Activated naive CD8-positive, alpha-beta T cell (primary cell): ENCODE data around the gene SYS1.
"Not testable (repeated sequence)": the region's sequence is repeated elsewhere in the genome, so short reads cannot be mapped to it uniquely, and the experiment has no call there.

Experiments used
- H3K27ac Mint-ChIP-seq: one replicate; pipeline ENCODE4 v1.8.0; 2021; ENCODE audit warnings: mixed read lengths
- H3K27me3 Mint-ChIP-seq: one replicate; pipeline ENCODE4 v1.8.0; 2021; ENCODE audit warnings: mixed read lengths
- H3K36me3 Mint-ChIP-seq: one replicate; pipeline ENCODE4 v1.8.0; 2021; ENCODE audit warnings: mixed read lengths
- H3K4me1 Mint-ChIP-seq: one replicate; pipeline ENCODE4 v1.8.0; 2021; ENCODE audit warnings: low read depth, mixed read lengths
- H3K4me3 Mint-ChIP-seq: one replicate; pipeline ENCODE4 v1.8.0; 2021; ENCODE audit warnings: mild to moderate bottlenecking, mixed read lengths
- H3K9me3 Mint-ChIP-seq: one replicate; pipeline ENCODE4 v1.8.0; 2021; ENCODE audit warnings: low read depth, mixed read lengths

Gene SYS1

DNA sequence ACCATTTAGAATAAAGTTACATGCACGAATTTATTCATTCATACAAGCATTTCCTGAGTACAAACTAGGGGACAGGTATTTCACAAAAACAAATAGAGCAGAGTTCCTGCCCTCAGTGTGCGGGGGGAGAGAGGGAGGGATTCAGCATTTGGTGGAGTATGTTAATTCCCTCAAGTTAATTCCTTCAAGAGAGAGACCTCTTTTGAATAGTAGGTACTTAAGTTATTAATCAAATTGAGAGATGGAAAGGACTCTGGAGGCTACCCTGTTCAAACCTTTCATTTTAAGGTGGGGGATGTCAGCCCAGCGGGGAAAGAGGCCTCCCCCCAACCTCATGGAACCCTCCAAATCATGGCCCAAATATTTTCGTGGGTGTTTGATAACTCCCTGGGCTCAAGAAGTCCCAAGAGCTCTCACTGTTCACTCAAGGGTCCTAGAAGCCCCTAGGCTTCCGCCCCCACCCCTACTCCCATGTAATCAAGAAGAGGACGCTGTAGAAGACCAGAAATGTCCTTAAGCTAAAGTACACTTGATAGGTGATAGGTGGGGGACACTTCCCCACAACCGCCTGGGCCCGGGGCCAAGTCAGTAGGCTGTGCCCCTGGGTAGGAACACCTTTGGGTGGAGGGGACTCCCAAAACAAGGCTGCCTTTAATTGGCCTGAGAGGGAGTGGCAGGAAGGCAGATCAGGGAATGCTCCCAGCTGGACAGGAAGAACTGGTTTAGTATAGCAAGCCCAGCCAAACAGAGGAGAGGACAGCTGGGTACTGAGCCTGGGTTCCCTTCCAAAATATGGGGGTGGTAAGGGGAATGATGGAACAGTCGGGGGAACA is 17.6 kb upstream of the SYS1 start:
- no peaks in the 10 kb centered on the region for H3K9me3 Mint-ChIP-seq
- no peaks in the 10 kb centered on the region for H3K27me3 Mint-ChIP-seq
- H3K4me1 Mint-ChIP-seq = peaks cover 15% of the 10 kb centered on the region
- no peak overlapping the region for H3K27ac Mint-ChIP-seq
- peak overlapping the region; percentile 90 for H3K4me3 Mint-ChIP-seq
- no peaks in the 10 kb centered on the region for H3K36me3 Mint-ChIP-seq

DNA sequence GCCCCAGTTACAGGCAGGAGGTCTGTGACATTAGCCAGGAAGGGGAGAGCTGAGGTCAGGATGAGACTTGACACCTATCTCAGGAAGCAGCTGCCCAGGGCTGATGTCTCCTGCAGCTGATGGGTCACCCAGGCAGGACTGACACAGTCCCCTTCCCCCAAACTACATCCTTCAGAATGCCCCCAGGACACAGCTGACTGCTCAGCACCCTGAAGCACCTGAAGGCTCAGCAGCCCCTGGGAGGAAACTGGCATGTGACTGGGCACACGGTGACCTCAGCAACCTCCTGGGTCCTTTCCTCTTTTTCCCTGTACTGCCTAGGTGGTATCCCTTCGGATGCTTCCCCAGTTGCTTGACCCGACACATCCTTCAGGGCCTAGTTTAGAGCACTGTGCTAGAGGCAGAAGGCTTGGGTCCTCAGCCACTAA is 16.7 kb upstream of the SYS1 start:
- Mint-ChIP-seq H3K27ac (no peak overlapping the region), H3K27me3 (no peaks in the 10 kb centered on the region), H3K4me1 (peaks cover 15% of the 10 kb centered on the region), H3K9me3 (no peaks in the 10 kb centered on the region), H3K4me3 (peak overlapping the region; percentile 90), H3K36me3 (no peaks in the 10 kb centered on the region)

DNA sequence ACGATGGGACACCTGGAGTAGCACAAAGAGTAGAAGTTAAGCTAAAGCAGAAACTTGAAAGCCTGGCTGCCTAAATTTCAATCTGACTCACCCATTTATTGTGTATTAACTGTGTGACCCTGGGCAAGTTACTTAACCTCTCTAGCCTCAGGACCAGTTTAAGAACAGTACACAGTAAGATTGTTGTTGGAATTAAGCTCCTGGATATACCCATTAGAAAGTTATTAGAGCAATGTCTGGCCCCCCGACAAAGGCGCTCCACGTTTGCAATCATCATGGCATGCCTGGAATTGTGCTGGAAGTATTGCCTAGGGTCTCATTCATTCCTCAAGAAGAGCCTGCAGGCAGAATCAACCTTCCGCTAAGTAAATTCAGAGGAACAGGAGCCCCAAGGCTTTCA is 16.1 kb upstream of the SYS1 start:
- H3K4me1 Mint-ChIP-seq = peaks cover 15% of the 10 kb centered on the region
- H3K4me3 Mint-ChIP-seq = peak overlapping the region; percentile 90
- no peaks in the 10 kb centered on the region for H3K27me3 Mint-ChIP-seq
- H3K27ac Mint-ChIP-seq = no peak overlapping the region
- no peaks in the 10 kb centered on the region for H3K36me3 Mint-ChIP-seq
- no peaks in the 10 kb centered on the region for H3K9me3 Mint-ChIP-seq

DNA sequence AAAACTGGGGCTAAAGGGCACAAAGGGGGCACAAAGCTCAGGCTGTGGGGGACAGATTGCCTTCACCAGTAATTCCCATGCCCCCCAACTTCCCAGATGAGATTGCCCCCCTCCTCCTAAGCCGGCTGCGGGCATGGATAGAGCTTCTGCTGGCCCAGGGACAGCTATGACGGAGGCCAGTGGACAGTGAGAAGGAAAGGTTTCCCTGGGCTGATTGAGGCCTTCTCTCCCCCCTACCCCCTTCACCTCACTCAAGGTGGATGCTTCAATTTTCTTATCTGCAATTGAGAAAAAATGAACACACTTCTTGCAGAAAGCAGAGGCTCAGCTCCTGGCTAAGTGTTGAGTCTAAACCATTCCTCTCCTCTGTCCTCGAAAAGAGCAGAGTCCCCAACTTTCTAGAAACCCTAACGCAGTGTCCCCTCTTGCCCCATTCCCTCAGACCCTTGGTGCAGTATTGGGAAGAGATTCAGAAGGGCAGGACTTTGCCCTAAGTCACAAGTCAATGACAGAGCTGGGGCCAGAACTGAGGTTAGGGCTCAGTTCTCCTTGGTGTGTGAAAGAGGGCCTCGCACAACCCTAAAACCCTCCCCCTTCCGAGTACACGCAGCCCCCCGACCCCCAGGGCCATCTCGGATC is 15.5 kb upstream of the SYS1 start:
- Mint-ChIP-seq H3K27me3 (no peaks in the 10 kb centered on the region), H3K4me3 (peak overlapping the region; percentile 90), H3K4me1 (peaks cover 15% of the 10 kb centered on the region), H3K9me3 (no peaks in the 10 kb centered on the region), H3K36me3 (no peaks in the 10 kb centered on the region), H3K27ac (peak overlapping the region; percentile 68)

DNA sequence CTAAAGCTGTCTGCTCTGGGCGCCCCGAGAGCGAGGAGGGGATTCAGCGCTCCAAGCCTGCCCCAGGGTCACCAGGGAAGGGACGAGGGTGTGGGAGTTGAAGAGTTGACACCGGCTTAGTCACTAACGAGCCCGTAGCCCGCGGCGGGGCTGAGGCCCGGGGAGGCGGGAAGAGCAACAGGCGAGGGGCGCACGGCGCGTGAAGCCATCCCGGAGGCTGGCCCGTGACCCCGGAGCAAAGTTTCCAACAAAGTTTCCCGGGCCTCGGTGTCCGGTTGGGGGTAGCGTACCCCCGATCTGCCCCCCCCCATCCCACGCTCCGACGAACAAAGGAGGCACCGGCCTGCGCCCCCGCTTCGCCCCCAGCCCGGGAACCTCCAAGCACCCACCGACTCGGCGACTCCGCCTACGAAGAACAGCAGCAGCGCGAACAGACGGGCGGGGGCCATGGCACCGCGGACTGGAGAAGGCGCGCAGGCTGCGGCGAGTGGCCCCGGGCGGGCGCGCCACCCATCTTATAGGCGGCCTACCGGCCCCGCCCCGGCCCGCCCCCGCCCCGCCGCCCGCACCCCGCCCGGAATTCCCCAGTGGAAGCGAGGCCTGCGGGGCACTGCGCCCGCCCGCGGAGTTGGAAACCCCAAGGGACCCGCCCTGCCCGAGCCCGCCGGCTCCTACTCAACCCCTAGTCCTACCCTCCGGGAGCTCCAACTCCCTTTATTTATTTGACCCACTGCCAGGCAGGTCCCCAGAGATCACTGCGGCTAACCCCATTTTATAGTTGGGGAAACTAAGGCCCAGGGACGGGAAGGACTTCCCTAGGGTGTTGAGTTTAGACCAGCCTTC is 14.8 kb upstream of the SYS1 start, which contains the start of gene SDC4:
Gene SDC4, minus strand, starts transcription at position 489 of the 843 bp plus-strand sequence. Its CDS starts 40 bp downstream, at position 449.
- Mint-ChIP-seq H3K4me3 (peak within 1 kb of the TSS; percentile 90), H3K9me3 (no peaks in the 10 kb centered on the region), H3K36me3 (no peaks in the 10 kb centered on the region), H3K27me3 (no peaks in the 10 kb centered on the region), H3K27ac (peak within 1 kb of the TSS; percentile 68), H3K4me1 (peaks cover 15% of the 10 kb centered on the region)

DNA sequence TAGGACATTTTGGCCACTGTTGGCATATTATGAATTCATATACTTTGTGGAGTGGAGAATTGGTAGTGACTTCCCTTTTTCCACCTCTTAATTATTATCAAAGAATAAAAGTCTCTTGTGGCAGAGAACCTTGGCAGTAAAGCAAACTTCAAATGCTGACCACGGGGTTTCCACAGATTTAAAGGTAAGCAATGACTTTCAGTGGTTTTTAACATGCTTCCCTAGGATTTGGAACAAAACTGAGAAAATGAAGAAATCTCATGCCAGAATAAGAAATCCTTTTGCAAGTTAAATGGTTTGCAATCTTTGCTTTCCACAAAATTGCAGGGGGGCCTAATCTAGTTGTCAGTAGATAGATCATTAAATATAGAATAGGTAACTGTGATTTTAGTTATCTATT is 12.7 kb upstream of the SYS1 start:
- H3K27me3 Mint-ChIP-seq = no peaks in the 10 kb centered on the region
- H3K4me1 Mint-ChIP-seq = peaks cover 32% of the 10 kb centered on the region
- no peaks in the 10 kb centered on the region for H3K9me3 Mint-ChIP-seq
- no peak overlapping the region for H3K27ac Mint-ChIP-seq
- no peak overlapping the region for H3K4me3 Mint-ChIP-seq
- H3K36me3 Mint-ChIP-seq = no peaks in the 10 kb centered on the region

DNA sequence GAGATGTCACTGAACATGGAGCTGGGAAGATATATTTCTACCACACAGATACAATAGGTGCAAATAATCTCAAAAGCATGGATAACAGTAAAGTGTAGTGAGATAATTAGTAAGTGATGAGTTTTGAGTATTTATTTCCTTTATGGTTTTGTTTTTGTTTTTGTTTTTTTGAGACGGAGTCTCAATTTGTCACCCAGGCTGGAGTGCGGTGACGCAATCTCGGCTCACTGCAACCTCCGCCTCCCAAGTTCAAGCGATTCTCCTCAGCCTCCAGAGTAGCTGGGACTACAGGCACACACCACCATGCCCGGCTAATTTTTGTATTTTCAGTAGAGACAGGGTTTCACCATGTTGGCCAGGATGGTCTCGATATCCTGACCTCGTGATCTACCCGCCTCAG is 12.2 kb upstream of the SYS1 start:
- not testable (repeated sequence) for H3K4me3 Mint-ChIP-seq, H3K9me3 Mint-ChIP-seq, H3K27ac Mint-ChIP-seq, H3K27me3 Mint-ChIP-seq, H3K36me3 Mint-ChIP-seq
- H3K4me1 Mint-ChIP-seq = peaks cover 37% of the 10 kb centered on the region

DNA sequence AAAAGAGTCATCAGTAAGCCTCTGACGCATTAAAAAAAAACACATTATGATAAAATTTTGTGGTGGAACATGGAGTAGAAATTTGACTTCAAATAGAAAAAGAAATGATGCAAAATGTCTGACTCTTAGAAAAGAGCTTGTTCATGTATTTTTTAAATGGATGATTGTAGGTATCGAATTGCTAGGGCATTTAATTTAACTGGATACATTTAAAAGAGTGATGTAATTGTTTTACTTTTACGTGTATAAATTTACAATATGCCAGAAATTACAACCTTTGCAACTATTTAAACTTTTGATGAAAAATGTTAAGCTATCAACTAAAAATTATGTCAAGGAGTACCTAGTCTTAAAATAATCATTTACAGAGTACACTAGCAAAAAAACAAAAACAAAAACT is 10.2 kb upstream of the SYS1 start:
- Mint-ChIP-seq H3K27me3 (no peaks in the 10 kb centered on the region), H3K4me3 (no peak overlapping the region), H3K27ac (no peak overlapping the region), H3K4me1 (peaks cover 37% of the 10 kb centered on the region), H3K36me3 (no peaks in the 10 kb centered on the region), H3K9me3 (no peaks in the 10 kb centered on the region)

DNA sequence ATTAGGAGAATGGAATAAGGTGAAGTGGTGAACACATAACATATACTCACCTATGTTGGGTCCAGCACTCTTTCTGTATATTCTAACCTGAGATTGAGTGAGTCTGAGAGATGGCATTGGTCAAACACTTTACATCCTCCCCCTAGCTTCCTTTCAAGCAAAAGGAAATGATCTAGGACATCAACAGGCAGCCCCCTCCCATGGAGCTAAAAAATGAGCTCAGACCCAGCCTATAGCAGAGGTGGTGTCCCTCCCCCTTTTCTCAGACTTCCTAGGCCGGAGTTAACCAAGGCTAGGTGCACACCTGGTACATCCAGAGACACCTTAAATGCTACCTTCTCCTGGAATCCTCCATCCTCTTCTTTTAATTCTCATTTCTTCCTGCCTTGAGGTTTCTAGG is 9.2 kb upstream of the SYS1 start:
- no peaks in the 10 kb centered on the region for H3K9me3 Mint-ChIP-seq
- H3K27me3 Mint-ChIP-seq = no peaks in the 10 kb centered on the region
- H3K27ac Mint-ChIP-seq = peak overlapping the region; percentile 54
- H3K36me3 Mint-ChIP-seq = no peaks in the 10 kb centered on the region
- peak overlapping the region; percentile 73 for H3K4me3 Mint-ChIP-seq
- peaks cover 37% of the 10 kb centered on the region for H3K4me1 Mint-ChIP-seq

DNA sequence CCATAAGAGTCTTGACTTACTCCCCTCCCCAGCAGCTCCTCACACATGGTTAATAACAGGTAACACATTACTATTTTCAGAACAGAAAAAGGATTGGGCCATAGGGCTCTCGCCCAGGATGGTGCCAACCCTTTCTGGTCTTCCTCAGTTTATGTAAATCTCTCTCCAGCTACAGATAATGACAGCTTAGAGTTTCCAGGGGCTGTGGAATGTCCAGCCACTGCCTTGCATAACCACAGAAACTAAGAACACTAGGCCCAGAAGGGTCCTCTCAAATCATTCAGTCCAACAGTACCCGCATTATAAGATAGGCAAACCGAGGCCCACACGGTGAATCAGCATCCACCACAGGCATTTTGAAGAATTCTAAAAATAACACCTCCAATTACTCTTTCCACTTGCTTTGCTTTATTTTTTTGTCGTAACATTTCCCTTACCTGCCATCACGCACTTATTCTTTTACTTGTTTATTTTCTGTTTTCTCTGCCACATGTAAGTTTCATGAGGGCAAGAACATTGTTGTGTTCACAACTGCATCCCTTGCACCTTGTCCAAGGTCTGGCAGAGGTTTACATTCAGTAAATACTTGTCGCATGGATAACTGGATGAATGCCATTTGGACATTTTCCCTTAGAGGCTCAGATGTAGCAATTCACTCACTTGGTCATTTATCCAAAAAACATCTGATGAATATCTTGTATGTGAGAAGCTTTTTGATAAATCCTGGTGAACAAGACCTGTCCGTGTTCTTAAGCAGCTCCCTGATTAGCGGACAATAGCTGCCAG is 8.3 kb upstream of the SYS1 start:
- Mint-ChIP-seq H3K9me3 (no peaks in the 10 kb centered on the region), H3K4me3 (peak overlapping the region; percentile 73), H3K36me3 (no peaks in the 10 kb centered on the region), H3K27ac (peak overlapping the region; percentile 88), H3K4me1 (peaks cover 37% of the 10 kb centered on the region), H3K27me3 (no peaks in the 10 kb centered on the region)

DNA sequence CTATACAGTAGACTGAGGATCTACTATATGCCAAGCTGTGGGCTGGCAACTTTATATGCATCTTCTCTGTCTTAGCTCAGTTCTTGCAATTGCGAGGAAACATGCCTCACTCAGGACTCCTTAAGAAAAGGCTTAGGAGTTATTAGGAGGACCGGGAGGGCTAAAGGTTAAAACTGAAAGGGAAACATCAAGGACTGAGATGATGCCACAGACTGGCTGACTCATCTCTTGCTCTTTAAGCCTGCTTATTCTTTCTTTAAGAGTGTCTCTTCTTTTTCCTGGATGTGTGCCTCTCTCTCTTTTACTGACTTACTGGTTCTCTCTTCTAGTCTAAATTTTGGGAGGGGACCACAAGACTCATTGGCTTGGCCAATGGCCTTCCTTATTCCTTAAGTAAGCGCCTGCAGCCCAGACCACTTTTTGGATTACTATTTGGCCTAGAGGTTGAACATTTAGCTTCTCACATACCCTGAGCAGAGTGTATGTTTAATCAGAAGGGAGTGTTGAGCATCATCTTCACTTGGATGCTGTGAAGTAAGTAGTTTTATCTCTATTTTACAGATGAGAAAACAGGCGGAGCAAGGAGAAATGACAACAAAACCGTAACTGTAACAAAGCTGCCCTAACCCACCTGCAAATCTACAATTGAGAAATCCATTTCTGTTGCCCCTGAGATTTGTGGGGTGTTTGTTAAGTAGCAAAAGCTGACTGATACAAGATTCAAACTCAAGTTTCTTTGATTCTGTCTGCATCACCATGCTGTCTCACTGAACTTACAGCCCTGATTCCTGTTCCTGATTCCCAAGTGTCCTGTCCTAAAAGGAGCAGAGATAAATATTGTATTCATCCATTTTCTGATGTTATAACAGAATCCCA is 7.5 kb upstream of the SYS1 start:
- Mint-ChIP-seq H3K4me1 (peaks cover 37% of the 10 kb centered on the region), H3K36me3 (no peaks in the 10 kb centered on the region), H3K4me3 (peak overlapping the region; percentile 73), H3K27me3 (no peaks in the 10 kb centered on the region), H3K9me3 (no peaks in the 10 kb centered on the region), H3K27ac (peak overlapping the region; percentile 88)

DNA sequence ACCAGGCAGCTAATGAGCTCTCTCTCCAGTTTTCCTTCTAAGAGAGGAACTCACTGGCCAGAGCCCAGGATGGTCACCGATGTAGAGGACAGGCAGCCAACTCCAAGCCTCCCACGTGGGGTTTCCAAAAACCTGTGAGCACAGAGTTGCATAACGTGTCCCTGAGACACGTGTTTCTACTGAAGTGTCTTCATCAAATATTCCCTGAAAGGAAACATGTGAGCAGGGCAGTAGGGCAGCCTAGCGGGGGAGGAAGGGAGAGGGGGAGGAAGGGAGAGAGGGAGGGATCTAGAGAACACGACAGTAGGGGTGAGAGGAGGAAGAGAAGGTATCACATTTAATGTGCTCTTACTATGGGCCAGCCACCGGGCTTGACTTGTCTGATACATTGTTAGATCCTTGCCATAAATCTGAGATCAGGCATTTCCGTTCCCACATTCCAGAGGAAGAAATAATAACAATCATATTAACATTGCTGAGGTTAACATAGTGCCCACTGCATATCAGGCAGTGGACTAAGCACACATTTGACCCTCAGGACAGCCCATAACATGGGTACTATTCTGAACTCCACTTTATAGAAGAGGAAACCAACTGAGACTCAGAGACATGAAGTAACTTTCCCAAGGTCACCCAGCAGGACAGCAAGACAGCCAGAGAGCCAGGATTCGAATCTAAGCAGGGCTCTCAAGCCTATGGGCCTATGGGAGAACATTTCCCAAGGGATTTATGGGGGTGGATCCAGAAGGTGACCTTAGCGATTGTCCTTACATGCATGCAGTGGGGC is 4.5 kb upstream of the SYS1 start:
- Mint-ChIP-seq H3K4me1 (peaks cover 44% of the 10 kb centered on the region), H3K9me3 (no peaks in the 10 kb centered on the region), H3K36me3 (no peaks in the 10 kb centered on the region), H3K4me3 (no peak overlapping the region), H3K27me3 (no peaks in the 10 kb centered on the region), H3K27ac (no peak overlapping the region)

DNA sequence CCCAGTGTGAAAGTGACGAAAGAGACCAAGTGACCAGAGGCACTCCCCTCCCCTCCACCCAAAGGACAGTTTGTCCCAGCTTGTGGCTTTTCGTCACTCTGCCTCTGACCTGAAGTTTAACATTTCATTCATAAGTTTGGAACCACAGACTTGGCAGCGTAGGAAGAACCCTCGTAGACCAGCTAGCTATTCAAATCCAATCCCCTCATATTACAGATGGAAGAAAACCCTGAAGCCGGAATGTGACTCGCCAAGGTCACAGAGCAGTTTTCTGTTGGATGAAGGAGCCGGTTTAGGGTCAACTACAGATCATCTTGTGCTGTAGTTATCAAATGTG is 3.9 kb upstream of the SYS1 start:
- H3K4me1 Mint-ChIP-seq = peaks cover 43% of the 10 kb centered on the region
- H3K27ac Mint-ChIP-seq = no peak overlapping the region
- no peak overlapping the region for H3K4me3 Mint-ChIP-seq
- H3K9me3 Mint-ChIP-seq = no peaks in the 10 kb centered on the region
- no peaks in the 10 kb centered on the region for H3K36me3 Mint-ChIP-seq
- H3K27me3 Mint-ChIP-seq = no peaks in the 10 kb centered on the region
